HEK293 (cell line): Measurements from ENCODE around the gene PPOX.
A peak's percentile ranks its signal among the peaks of the same experiment; 100 is the strongest.

Experiments
- BCL11A ChIP-seq: fragments of 450-650 bp; formaldehyde crosslinking; IDR thresholded peaks from 2 replicates; pipeline ENCODE4 v1.5.1; 2016; ENCODE audit warnings: low read depth, missing biosample characterization, missing genetic modification characterization
- EGR2 ChIP-seq: fragments of 450-650 bp; formaldehyde crosslinking; IDR thresholded peaks from 2 replicates; pipeline ENCODE4 v1.5.1; 2016; ENCODE audit warnings: low read depth, missing biosample characterization, missing genetic modification characterization
- GLI4 ChIP-seq: fragments of 450-650 bp; formaldehyde crosslinking; IDR thresholded peaks from 2 replicates; pipeline ENCODE4 v1.5.1; 2016; ENCODE audit warnings: missing biosample characterization, missing genetic modification characterization
- KLF16 ChIP-seq: fragments of 450-650 bp; formaldehyde crosslinking; IDR thresholded peaks from 2 replicates; pipeline ENCODE4 v1.5.1; 2017; ENCODE audit warnings: missing biosample characterization, missing genetic modification characterization
- PRDM2 ChIP-seq: fragments of 450-650 bp; formaldehyde crosslinking; IDR thresholded peaks from 2 replicates; pipeline ENCODE4 v1.5.1; 2016; ENCODE audit warnings: missing biosample characterization, missing genetic modification characterization, borderline replicate concordance
- SETDB1 ChIP-seq: IDR thresholded peaks from one replicate; pipeline ENCODE4 v1.6.1; 2017; ENCODE audit warnings: mild to moderate bottlenecking, low read length, moderate library complexity, mixed read lengths; ENCODE audit not compliant: insufficient read length
- ZBTB1 ChIP-seq: fragments of 450-650 bp; formaldehyde crosslinking; IDR thresholded peaks from 2 replicates; pipeline ENCODE4 v1.5.1; 2016; ENCODE audit warnings: missing biosample characterization, missing genetic modification characterization
- ZFHX2 ChIP-seq: fragments of 450-650 bp; formaldehyde crosslinking; conservative IDR thresholded peaks from 2 replicates; pipeline ENCODE4 v1.5.1; 2016; ENCODE audit warnings: missing biosample characterization, missing genetic modification characterization
- ZNF112 ChIP-seq: fragments of 450-650 bp; formaldehyde crosslinking; IDR thresholded peaks from 2 replicates; pipeline ENCODE4 v1.5.0; 2017; ENCODE audit warnings: missing biosample characterization, missing genetic modification characterization
- ZNF19 ChIP-seq: fragments of 450-650 bp; formaldehyde crosslinking; IDR thresholded peaks from 2 replicates; pipeline ENCODE4; 2016; ENCODE audit warnings: missing biosample characterization, missing genetic modification characterization, low read depth
- ZNF221 ChIP-seq: fragments of 450-650 bp; formaldehyde crosslinking; IDR thresholded peaks from 2 replicates; pipeline ENCODE4 v1.5.1; 2017; ENCODE audit warnings: missing biosample characterization, missing genetic modification characterization, borderline replicate concordance
- ZNF24 ChIP-seq: fragments of 450-650 bp; formaldehyde crosslinking; IDR thresholded peaks from 2 replicates; pipeline ENCODE4 v1.5.1; 2016; ENCODE audit warnings: missing biosample characterization, missing genetic modification characterization
- ZNF292 ChIP-seq: fragments of 450-650 bp; formaldehyde crosslinking; IDR thresholded peaks from 2 replicates; pipeline ENCODE4 v1.5.1; 2016; ENCODE audit warnings: low read depth, missing biosample characterization, missing genetic modification characterization, borderline replicate concordance
- ZNF341 ChIP-seq: fragments of 450-650 bp; formaldehyde crosslinking; IDR thresholded peaks from 2 replicates; pipeline ENCODE4; 2016; ENCODE audit warnings: low read depth, missing biosample characterization, missing genetic modification characterization
- ZNF48 ChIP-seq: fragments of 450-650 bp; formaldehyde crosslinking; IDR thresholded peaks from 2 replicates; pipeline ENCODE4 v1.5.1; 2016; ENCODE audit warnings: missing biosample characterization, missing genetic modification characterization
- ZNF488 ChIP-seq: fragments of 450-650 bp; formaldehyde crosslinking; IDR thresholded peaks from 2 replicates; pipeline ENCODE4 v1.5.1; 2016; ENCODE audit warnings: missing biosample characterization, missing genetic modification characterization
- ZNF501 ChIP-seq: fragments of 450-650 bp; formaldehyde crosslinking; IDR thresholded peaks from 2 replicates; pipeline ENCODE4 v1.5.1; 2016; ENCODE audit warnings: missing biosample characterization, missing genetic modification characterization
- ZNF513 ChIP-seq: fragments of 450-650 bp; IDR thresholded peaks from 2 replicates; pipeline ENCODE4 v1.5.1; 2018; ENCODE audit warnings: missing biosample characterization, missing genetic modification characterization
- ZNF580 ChIP-seq: fragments of 450-650 bp; formaldehyde crosslinking; IDR thresholded peaks from 2 replicates; pipeline ENCODE4 v1.5.1; 2016; ENCODE audit warnings: missing biosample characterization, missing genetic modification characterization
- ZNF629 ChIP-seq: fragments of 450-650 bp; formaldehyde crosslinking; IDR thresholded peaks from 2 replicates; pipeline ENCODE4 v1.5.1; 2017; ENCODE audit warnings: missing biosample characterization, missing genetic modification characterization
- ZNF645 ChIP-seq: fragments of 450-650 bp; formaldehyde crosslinking; IDR thresholded peaks from 2 replicates; pipeline ENCODE4; 2016; ENCODE audit warnings: missing biosample characterization, missing genetic modification characterization
- ZNF692 ChIP-seq: fragments of 450-650 bp; formaldehyde crosslinking; IDR thresholded peaks from 2 replicates; pipeline ENCODE4 v1.5.1; 2016; ENCODE audit warnings: missing biosample characterization, missing genetic modification characterization
- ZNF747 ChIP-seq: fragments of 450-650 bp; formaldehyde crosslinking; IDR thresholded peaks from 2 replicates; pipeline ENCODE4 v1.5.1; 2016; ENCODE audit warnings: missing biosample characterization, missing genetic modification characterization
- ZNF785 ChIP-seq: fragments of 450-650 bp; formaldehyde crosslinking; IDR thresholded peaks from 2 replicates; pipeline ENCODE4 v1.5.1; 2016; ENCODE audit warnings: missing biosample characterization, missing genetic modification characterization
- ZNF792 ChIP-seq: fragments of 450-650 bp; formaldehyde crosslinking; IDR thresholded peaks from 2 replicates; pipeline ENCODE4 v1.5.1; 2016; ENCODE audit warnings: missing biosample characterization, missing genetic modification characterization
- ZNF837 ChIP-seq: fragments of 450-650 bp; formaldehyde crosslinking; IDR thresholded peaks from 2 replicates; pipeline ENCODE4 v1.5.1; 2016; ENCODE audit warnings: missing biosample characterization, missing genetic modification characterization

PPOX gene

GRCh38 chr1:161131523-161132409, 34.5 kb upstream of the PPOX start (continued):
- TF ChIP-seq ZNF221 (tag by site-specific recombination) (no peak), KLF16 (tag by site-specific recombination) (peak; percentile 88), ZNF24 (no peak), ZNF341 (tag by site-specific recombination) (peak; percentile 50), ZBTB1 (tag by site-specific recombination) (no peak), ZNF785 (no peak), ZNF48 (tag by site-specific recombination) (no peak), GLI4 (tag by site-specific recombination) (no peak; the same call in 1 of the 2 replicates), ZNF513 (tag by site-specific recombination) (no peak), PRDM2 (peak; percentile 54; the same call in 1 of the 2 replicates), ZFHX2 (tag by site-specific recombination) (peak; percentile 69), ZNF837 (tag by site-specific recombination) (no peak), ZNF488 (tag by site-specific recombination) (no peak), SETDB1 (no peak), ZNF292 (tag by site-specific recombination) (0 out of 2 replicates have a peak, but pooled peaks have one; percentile 1), ZNF629 (tag by site-specific recombination) (no peak), ZNF19 (no peak), ZNF692 (tag by site-specific recombination) (0 out of 2 replicates have a peak, but pooled peaks have one; percentile 31), ZNF645 (peak; percentile 88; the same call in 1 of the 2 replicates), ZNF747 (tag by site-specific recombination) (no peak; the same call in 1 of the 2 replicates), ZNF112 (tag by site-specific recombination) (no peak), ZNF792 (tag by site-specific recombination) (no peak; the same call in 1 of the 2 replicates), EGR2 (tag by site-specific recombination) (peak; percentile 57), BCL11A (tag by site-specific recombination) (no peak), ZNF580 (tag by site-specific recombination) (no peak), ZNF501 (no peak; the same call in none of the 2 replicates)
